ENCODE measurements around the gene NT5C2. TPM values are rescaled to one million over a fixed set of nuclear protein-coding genes. Genes with fewer than 3 reads are reported as not detected.
"Not testable (repeated sequence)": the region's sequence is repeated elsewhere in the genome, so short reads cannot be mapped to it uniquely, and the experiment has no call there.

NT5C2 gene
- total RNA-seq, 2 experiments from 2014 or later: 46.4 to 46.5 TPM

DNA sequence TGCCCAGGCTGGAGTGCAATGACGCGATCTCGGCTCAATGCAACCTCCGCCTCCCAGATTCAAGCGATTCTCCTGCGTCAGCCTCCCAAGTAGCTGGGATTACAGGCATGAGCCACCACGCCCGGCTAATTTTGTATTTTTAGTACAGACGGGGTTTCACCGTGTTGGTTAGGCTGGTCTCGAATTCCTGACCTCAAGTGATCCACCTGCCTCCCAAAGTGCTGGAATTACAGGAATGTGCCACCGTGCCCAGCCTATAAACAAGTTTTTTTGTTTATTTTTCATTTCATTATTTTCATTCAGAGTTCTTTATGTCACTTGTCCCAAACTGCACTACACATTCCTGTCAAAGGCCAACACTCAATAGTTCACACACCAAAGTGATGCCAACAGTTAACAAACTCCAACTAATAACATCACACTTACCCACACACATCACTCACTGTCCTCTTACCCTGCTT lies 9.1 kb downstream of the NT5C2 start:
- not testable (repeated sequence) for H3K4me3 Mint-ChIP-seq

DNA sequence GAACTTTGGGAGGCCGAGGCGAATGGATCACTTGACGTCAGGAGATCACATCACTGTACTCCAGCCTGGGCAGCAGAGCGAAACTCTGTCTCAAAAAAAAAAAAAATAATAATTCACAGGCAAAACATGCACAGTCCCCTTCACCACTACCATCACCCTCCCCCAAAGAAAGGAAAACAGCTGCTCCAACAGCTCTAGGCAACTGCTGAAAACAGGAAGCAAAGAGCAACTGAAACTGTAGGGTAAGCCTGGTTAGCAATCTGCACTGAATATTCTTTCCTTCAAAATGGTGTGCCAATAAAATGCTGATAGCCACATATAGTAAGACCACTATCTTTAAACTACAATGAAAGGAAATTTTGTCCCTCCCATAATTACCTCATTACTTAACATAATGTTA lies 11.8 kb downstream of the NT5C2 start:
- peaks cover 42% of the 10 kb centered on the region for H3K4me1 Mint-ChIP-seq
- H3K36me3 Mint-ChIP-seq (ENCODE audit: low read depth): peaks cover 15% of the 10 kb centered on the region
- no peak overlapping the region for H3K4me3 Mint-ChIP-seq
- intact Hi-C loops (cut with DNase I, micrococcal nuclease): no loop called here
- DNase-seq: no peak
- ChIA-PET CTCF (no interaction called here), POLR2A (interaction anchor here (0.7 kb wide), 1 partner anchor 75 kb away, joined by 3 read pairs; no protein-coding TSS in a partner anchor)
- peak; percentile 36 for ATAC-seq
- no peaks in the 10 kb centered on the region for H3K9me3 Mint-ChIP-seq (ENCODE audit: low read depth)
- H3K27ac Mint-ChIP-seq: no peak overlapping the region
- H3K27me3 Mint-ChIP-seq: no peaks in the 10 kb centered on the region

More for the DNA sequence above, 9.1 kb downstream of the NT5C2 start:
- H3K27me3 Mint-ChIP-seq; H3K9me3 Mint-ChIP-seq (ENCODE audit: low read depth); DNase-seq; intact Hi-C loops (cut with DNase I, micrococcal nuclease); H3K27ac Mint-ChIP-seq; ATAC-seq: not testable (repeated sequence)
- Mint-ChIP-seq H3K36me3 (ENCODE audit: low read depth) (peaks cover 18% of the 10 kb centered on the region), H3K4me1 (peaks cover 54% of the 10 kb centered on the region)
- ChIA-PET CTCF (interaction anchor here (2.0 kb wide), 1 partner anchor 8 kb away, joined by 9 read pairs; the partner anchor contains the start of gene NT5C2), POLR2A (interaction anchor here (0.7 kb wide), 1 partner anchor 187 kb away, joined by 5 read pairs; no protein-coding TSS in a partner anchor)

DNA sequence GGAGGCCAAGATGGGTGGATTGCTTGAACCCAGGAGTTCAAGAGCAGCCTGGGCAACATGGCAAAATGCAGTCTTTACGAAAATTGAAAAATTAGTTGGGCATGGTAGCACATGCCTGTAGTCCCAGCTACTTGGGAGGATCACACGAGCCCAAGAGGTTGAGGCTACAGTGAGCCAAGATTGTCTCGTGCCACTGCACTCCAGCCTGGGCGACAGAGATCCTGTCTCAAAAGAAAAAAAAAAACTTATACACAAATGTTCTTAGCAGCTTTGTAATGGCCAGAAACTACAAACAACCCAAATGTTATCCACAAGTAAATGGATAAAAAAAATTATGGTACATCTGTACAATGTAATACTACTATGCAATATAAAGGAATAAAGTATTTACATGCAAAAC lies 12.6 kb downstream of the NT5C2 start:
- ChIA-PET CTCF (no interaction called here), POLR2A (interaction anchor here (0.6 to 1.2 kb wide), 3 partner anchors 11 to 472 kb away, joined by 3 to 8 read pairs (median 4); no protein-coding TSS in a partner anchor)
- H3K4me1 Mint-ChIP-seq: peaks cover 35% of the 10 kb centered on the region
- no peaks in the 10 kb centered on the region for H3K27me3 Mint-ChIP-seq
- peaks cover 16% of the 10 kb centered on the region for H3K36me3 Mint-ChIP-seq (ENCODE audit: low read depth)
- ATAC-seq: no peak
- H3K27ac Mint-ChIP-seq: no peak overlapping the region
- no peak for DNase-seq
- no peak overlapping the region for H3K4me3 Mint-ChIP-seq
- no peaks in the 10 kb centered on the region for H3K9me3 Mint-ChIP-seq (ENCODE audit: low read depth)
- intact Hi-C loops (cut with DNase I, micrococcal nuclease): no loop called here

DNA sequence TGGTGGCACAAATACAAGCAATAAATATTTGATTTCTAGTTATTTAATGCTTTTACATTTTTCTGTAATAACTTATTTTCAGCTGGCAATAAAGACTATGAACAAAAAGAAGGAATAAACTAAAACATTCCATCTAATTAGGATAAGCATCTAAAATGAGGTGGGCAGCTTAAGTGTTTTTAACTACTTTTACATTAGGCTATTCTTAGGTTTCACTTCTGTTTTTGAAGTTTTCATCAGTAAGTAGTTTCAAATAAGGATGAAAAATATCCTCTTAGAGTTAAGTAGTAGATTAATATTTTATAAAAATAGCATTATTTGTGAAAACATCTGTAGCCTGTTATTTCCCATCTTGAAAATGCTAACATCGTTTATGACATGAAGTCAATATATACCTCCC lies 15.9 kb downstream of the NT5C2 start:
- Mint-ChIP-seq H3K27ac (peak overlapping the region; percentile 25), H3K4me1 (peaks cover 14% of the 10 kb centered on the region), H3K36me3 (ENCODE audit: low read depth) (peaks cover 25% of the 10 kb centered on the region), H3K4me3 (no peak overlapping the region), H3K9me3 (ENCODE audit: low read depth) (no peaks in the 10 kb centered on the region), H3K27me3 (no peaks in the 10 kb centered on the region)
- POLR2A ChIA-PET: no interaction called here
- CTCF ChIA-PET: interaction anchor here (0.7 to 0.9 kb wide), 2 partner anchors 9 to 27 kb away, joined by 3 read pairs; no protein-coding TSS in a partner anchor
- ATAC-seq (no peak), DNase-seq (no peak)
- intact Hi-C loops (cut with DNase I, micrococcal nuclease): no loop called here

DNA sequence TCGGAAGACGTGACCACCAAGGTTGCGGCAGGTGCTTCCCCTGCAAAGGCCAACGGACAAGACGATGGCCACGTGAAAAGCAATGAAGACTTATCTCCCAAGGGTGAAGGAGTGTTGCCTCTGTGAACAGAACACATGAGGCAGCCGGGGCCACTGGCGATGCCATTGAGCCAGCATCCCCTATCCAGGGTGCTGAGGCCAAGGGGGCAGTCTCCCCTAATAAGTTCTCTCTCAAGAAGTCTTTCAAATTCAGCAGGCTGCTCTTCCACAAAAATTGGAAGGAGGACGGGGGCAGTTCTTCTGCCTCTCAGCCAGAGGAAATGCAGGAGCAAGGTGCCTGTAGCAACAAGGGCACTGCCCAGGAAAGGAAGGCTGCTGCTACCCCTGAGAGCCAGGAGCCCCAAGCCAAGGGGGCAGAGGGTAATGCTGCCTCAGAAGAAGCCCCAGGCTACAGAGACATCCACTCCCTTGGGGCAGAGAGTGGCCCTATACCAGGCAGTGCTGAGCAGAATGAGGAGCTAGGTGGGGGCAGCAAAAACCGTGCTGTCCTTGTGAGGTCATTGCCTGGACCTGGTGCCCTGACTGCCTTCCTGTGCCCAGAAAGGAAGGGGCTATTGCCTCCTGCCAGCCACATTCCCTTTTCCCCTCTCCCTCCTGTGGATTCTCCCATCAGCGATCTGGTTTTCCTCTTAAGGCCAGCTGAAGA lies 17.3 kb downstream of the NT5C2 start:
- POLR2A ChIA-PET: interaction anchor here (0.7 kb wide), 1 partner anchor 18 kb away, joined by 3 read pairs; no protein-coding TSS in a partner anchor
- peaks cover 5% of the 10 kb centered on the region for H3K4me1 Mint-ChIP-seq
- ATAC-seq (no peak), DNase-seq (no peak)
- CTCF ChIA-PET: no interaction called here
- H3K4me3 Mint-ChIP-seq: no peak overlapping the region
- no peaks in the 10 kb centered on the region for H3K27me3 Mint-ChIP-seq
- H3K36me3 Mint-ChIP-seq (ENCODE audit: low read depth): peaks cover 24% of the 10 kb centered on the region
- intact Hi-C loops (cut with DNase I, micrococcal nuclease): no loop called here
- H3K9me3 Mint-ChIP-seq (ENCODE audit: low read depth): no peaks in the 10 kb centered on the region
- no peak overlapping the region for H3K27ac Mint-ChIP-seq

DNA sequence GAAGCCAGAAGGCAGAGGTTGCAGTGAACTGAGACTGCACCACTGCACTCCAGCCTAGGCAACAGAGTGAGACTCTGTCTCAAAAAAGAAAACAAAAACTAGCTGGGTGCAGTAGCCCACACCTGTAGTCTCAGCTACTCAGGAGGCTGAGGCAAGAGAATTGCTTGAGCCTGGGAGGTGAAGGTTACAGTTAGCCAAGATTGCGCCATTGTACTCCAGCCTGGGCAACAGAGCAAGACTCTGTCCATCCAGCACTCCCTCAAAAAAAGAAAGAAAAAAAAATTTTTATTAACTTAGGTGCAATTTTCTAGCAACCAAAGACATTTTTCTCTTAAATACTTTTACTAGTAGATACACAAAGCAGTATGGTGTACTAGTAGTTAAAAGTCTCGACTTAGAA lies 18.7 kb downstream of the NT5C2 start:
- H3K4me3 Mint-ChIP-seq; H3K4me1 Mint-ChIP-seq; H3K9me3 Mint-ChIP-seq (ENCODE audit: low read depth); H3K27ac Mint-ChIP-seq; intact Hi-C loops (cut with DNase I, micrococcal nuclease); H3K27me3 Mint-ChIP-seq; ATAC-seq; DNase-seq: not testable (repeated sequence)
- ChIA-PET POLR2A (interaction anchor here (1.0 kb wide), 1 partner anchor 17 kb away, joined by 4 read pairs; no protein-coding TSS in a partner anchor), CTCF (interaction anchor here (0.6 kb wide), 1 partner anchor 220 kb away, joined by 5 read pairs; no protein-coding TSS in a partner anchor)
- H3K36me3 Mint-ChIP-seq (ENCODE audit: low read depth): peaks cover 19% of the 10 kb centered on the region

DNA sequence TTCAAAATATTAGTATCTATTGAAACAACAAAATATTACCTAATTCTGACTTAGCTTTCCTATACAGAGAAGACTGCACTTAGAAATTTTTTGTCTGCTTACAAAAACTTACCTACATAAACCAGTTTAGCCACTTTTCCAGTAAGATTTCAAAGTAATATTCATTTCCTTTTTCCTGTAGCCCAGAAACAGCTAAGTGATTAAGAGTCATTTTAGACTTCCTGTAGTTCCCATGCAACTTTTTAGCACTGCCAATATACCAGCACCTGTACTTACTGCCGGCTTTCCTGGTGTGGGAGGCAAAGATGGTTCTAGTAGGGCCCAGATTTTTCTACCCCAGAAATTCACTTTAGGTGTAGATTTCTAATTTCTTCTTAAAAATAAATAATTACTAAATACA lies 21.8 kb downstream of the NT5C2 start:
- Mint-ChIP-seq H3K4me3 (no peak overlapping the region), H3K27ac (no peak overlapping the region), H3K9me3 (ENCODE audit: low read depth) (no peaks in the 10 kb centered on the region), H3K4me1 (peaks cover 3% of the 10 kb centered on the region), H3K36me3 (ENCODE audit: low read depth) (peaks cover 31% of the 10 kb centered on the region), H3K27me3 (no peaks in the 10 kb centered on the region)
- ChIA-PET CTCF (interaction anchor here (1.0 kb wide), 1 partner anchor 14 kb away, joined by 4 read pairs; no protein-coding TSS in a partner anchor), POLR2A (no interaction called here)
- ATAC-seq: no peak
- no peak for DNase-seq
- intact Hi-C loops (cut with DNase I, micrococcal nuclease): no loop called here

DNA sequence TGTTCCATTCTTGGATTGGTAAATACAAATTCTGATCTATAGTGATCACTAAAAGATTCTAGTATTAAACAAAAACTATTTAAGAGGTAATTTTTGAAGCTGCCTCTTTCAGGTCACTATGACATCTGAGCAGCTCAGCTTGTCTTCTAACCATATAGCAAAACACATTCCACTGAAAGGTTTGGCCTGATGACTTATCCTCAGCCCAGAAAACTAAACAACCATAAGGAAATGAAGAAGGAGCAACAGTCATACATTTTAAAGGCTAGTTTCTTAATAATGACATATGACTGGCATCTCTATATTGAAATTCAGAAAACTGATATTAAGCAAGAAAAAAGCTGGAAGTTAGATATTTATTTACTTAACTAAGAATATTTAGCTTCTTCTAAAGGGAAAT lies 24.6 kb downstream of the NT5C2 start:
- POLR2A ChIA-PET: interaction anchor here (0.6 to 0.9 kb wide), 2 partner anchors 46 to 404 kb away, joined by 3 to 4 read pairs; no protein-coding TSS in a partner anchor
- Mint-ChIP-seq H3K4me3 (no peak overlapping the region), H3K9me3 (ENCODE audit: low read depth) (no peaks in the 10 kb centered on the region), H3K27me3 (no peaks in the 10 kb centered on the region), H3K36me3 (ENCODE audit: low read depth) (peaks cover 37% of the 10 kb centered on the region), H3K4me1 (peaks cover 3% of the 10 kb centered on the region), H3K27ac (no peak overlapping the region)
- ATAC-seq: no peak
- intact Hi-C loops (cut with DNase I, micrococcal nuclease): no loop called here
- DNase-seq: no peak
- CTCF ChIA-PET: interaction anchor here (0.7 to 1.4 kb wide), 2 partner anchors 9 to 80 kb away, joined by 3 read pairs; no protein-coding TSS in a partner anchor

DNA sequence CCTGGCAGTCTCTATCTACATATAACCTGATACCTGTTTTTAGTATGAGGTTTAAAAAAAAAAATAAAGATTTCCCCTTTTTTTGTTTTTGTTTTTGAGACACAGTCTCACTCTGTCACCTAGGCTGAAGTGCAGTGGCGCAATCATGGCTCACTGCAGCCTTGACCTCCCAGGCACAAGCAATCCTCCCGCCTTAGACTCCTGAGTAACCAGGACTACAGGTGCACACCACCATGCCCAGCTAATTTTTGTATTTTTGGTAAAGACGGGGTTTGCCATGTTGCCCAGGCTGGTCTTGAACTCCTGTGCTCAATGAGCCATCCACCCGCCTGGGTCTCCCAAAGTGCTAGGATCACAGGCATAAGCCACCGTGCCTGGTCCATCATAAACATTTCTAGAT lies 25.5 kb downstream of the NT5C2 start:
- H3K27ac Mint-ChIP-seq; DNase-seq; H3K27me3 Mint-ChIP-seq; H3K4me1 Mint-ChIP-seq; ATAC-seq; H3K9me3 Mint-ChIP-seq (ENCODE audit: low read depth); intact Hi-C loops (cut with DNase I, micrococcal nuclease); H3K4me3 Mint-ChIP-seq: not testable (repeated sequence)
- peaks cover 36% of the 10 kb centered on the region for H3K36me3 Mint-ChIP-seq (ENCODE audit: low read depth)
- ChIA-PET CTCF (interaction anchor here (0.6 to 1.4 kb wide), 2 partner anchors 80 to 81 kb away, joined by 3 to 4 read pairs; no protein-coding TSS in a partner anchor), POLR2A (interaction anchor here (0.9 kb wide), 1 partner anchor 45 kb away, joined by 4 read pairs; no protein-coding TSS in a partner anchor)

DNA sequence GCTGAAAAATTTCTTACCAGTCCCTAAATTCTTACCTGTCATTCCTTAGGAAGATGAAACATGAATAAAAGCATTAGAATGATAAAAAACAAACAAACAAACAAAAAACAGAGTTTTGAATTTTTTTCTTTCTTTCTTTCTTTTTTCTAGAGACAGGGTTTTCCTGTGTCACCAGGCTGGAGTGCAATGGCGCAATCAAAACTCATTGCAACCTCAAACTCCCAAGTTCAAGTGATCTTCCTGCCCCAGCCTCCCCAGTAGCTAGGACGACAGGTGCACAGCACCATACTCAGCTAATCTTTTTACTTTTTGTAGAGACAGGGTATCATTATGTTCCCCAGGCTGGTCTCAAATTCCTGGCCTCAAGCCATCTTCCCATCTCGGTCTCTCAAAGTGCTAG lies 26.5 kb downstream of the NT5C2 start:
- Mint-ChIP-seq H3K27me3 (no peaks in the 10 kb centered on the region), H3K27ac (no peak overlapping the region), H3K36me3 (ENCODE audit: low read depth) (peaks cover 36% of the 10 kb centered on the region), H3K4me3 (no peak overlapping the region), H3K9me3 (ENCODE audit: low read depth) (no peaks in the 10 kb centered on the region), H3K4me1 (peaks cover 3% of the 10 kb centered on the region)
- ChIA-PET CTCF (interaction anchor here (0.6 kb wide), 1 partner anchor 67 kb away, joined by 5 read pairs; no protein-coding TSS in a partner anchor), POLR2A (no interaction called here)
- DNase-seq (no peak), ATAC-seq (no peak)
- intact Hi-C loops (cut with DNase I, micrococcal nuclease): no loop called here

DNA sequence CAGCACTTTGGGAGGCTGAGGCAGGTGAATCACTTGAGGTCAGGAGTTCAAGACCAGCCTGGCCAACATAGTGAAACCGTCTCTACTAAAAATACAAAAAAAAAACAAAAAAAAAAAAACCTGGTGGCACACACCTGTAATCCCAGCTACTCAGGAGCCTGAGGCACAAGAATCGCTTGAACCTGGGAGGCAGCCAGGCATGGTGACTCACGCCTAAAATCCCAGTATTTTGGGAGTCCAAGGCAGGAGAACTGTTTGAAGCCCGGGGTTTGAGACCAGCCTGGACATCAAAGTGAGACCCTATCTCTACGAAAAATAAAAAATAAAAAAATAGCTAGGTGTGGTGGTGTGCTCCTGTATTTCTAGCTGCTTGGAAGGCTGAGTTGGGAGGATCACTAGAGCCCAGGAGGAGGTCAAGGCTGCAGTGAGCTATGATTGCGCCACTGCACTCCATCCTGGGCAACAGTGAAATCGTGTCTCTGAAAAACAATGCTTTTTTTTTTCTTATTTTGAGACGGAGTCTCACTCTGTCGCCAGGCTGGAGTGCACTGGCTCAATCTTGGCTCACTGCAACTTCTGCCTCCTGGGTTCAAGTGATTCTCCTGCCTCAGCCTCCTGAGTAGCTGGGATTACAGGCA lies 29.2 kb downstream of the NT5C2 start:
- ChIA-PET POLR2A (interaction anchor here (0.6 kb wide), 1 partner anchor 9 kb away, joined by 3 read pairs; no protein-coding TSS in a partner anchor), CTCF (interaction anchor here (0.6 to 1.0 kb wide), 4 partner anchors 11 to 608 kb away, joined by 3 to 4 read pairs (median 4); no protein-coding TSS in a partner anchor)
- H3K27ac Mint-ChIP-seq; H3K4me3 Mint-ChIP-seq; H3K27me3 Mint-ChIP-seq; ATAC-seq; DNase-seq; intact Hi-C loops (cut with DNase I, micrococcal nuclease); H3K9me3 Mint-ChIP-seq (ENCODE audit: low read depth); H3K4me1 Mint-ChIP-seq: not testable (repeated sequence)
- H3K36me3 Mint-ChIP-seq (ENCODE audit: low read depth): peaks cover 44% of the 10 kb centered on the region
